ENCODE results near the gene KIAA1217.
"Not testable (repeated sequence)": the region's sequence is repeated elsewhere in the genome, so short reads cannot be mapped to it uniquely, and the experiment has no call there.

The KIAA1217 gene

GRCh38 chr10:24344695-24345463 is 135.9 kb downstream of the KIAA1217 start:
- H3K27me3 ChIP-seq (ENCODE audit: insufficient read depth, low read length): no peaks in the 10 kb centered on the region
- H3K36me3 ChIP-seq (ENCODE audit: insufficient read depth, low read length): no peaks in the 10 kb centered on the region
- H3K9me3 ChIP-seq (ENCODE audit: low read length): no peaks in the 10 kb centered on the region
- H3K4me1 ChIP-seq (ENCODE audit: insufficient read depth, low read length): no peaks in the 10 kb centered on the region
- H2AFZ ChIP-seq (ENCODE audit: low read depth, low read length): no peak overlapping the region
- H3K4me3 ChIP-seq (ENCODE audit: low read length): no peak overlapping the region

DNA sequence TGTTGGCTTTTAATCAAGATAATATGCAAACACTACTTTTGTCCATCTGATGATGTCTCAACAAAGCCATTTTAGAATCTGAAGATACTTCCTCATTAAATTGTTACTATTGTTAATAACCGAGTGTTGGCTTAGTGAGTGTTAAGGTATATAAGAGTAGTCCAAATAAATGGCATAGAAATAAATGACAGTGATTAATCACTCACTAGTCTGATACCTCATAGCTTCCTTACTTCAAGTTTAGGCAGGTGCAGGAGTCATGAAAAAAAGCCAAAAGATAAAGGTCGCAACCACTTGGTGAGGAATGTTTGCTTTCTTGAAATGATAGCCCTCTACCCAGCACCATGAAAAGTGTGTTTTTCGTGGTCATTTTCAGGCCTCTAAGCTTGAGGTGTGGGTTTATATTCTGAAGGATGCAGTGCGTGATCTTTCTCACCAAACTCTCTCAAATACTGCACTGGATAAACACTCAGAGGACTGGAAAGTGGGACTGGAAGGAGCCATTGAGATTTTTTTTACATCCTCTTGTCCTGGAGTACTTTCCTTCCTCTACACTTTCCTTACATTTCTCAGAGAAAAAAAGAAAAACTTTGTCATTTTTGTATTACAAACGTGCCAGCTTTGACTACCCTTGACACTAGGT is 138.1 kb downstream of the KIAA1217 start:
- peaks cover 4% of the 10 kb centered on the region for H3K4me1 ChIP-seq (ENCODE audit: insufficient read depth, low read length)
- H3K4me3 ChIP-seq (ENCODE audit: low read length): no peak overlapping the region
- no peaks in the 10 kb centered on the region for H3K36me3 ChIP-seq (ENCODE audit: insufficient read depth, low read length)
- H3K27me3 ChIP-seq (ENCODE audit: insufficient read depth, low read length): no peaks in the 10 kb centered on the region
- H2AFZ ChIP-seq (ENCODE audit: low read depth, low read length): no peak overlapping the region
- H3K9me3 ChIP-seq (ENCODE audit: low read length): no peaks in the 10 kb centered on the region

GRCh38 chr10:24349379-24350001 is 140.6 kb downstream of the KIAA1217 start:
- no peaks in the 10 kb centered on the region for H3K9me3 ChIP-seq (ENCODE audit: low read length)
- H3K4me1 ChIP-seq (ENCODE audit: insufficient read depth, low read length): peaks cover 6% of the 10 kb centered on the region

GRCh38 chr10:24350070-24350921 is 141.4 kb downstream of the KIAA1217 start:
- Histone ChIP-seq H3K9me3 (ENCODE audit: low read length) (no peaks in the 10 kb centered on the region), H3K36me3 (ENCODE audit: insufficient read depth, low read length) (no peaks in the 10 kb centered on the region), H2AFZ (ENCODE audit: low read depth, low read length) (no peak overlapping the region), H3K27me3 (ENCODE audit: insufficient read depth, low read length) (no peaks in the 10 kb centered on the region), H3K4me1 (ENCODE audit: insufficient read depth, low read length) (peaks cover 6% of the 10 kb centered on the region), H3K4me3 (ENCODE audit: low read length) (no peak overlapping the region)

More at GRCh38 chr10:24349379-24350001, 140.6 kb downstream of the KIAA1217 start:
- H3K36me3 ChIP-seq (ENCODE audit: insufficient read depth, low read length): no peaks in the 10 kb centered on the region
- H3K4me3 ChIP-seq (ENCODE audit: low read length): no peak overlapping the region
- no peak overlapping the region for H2AFZ ChIP-seq (ENCODE audit: low read depth, low read length)
- H3K27me3 ChIP-seq (ENCODE audit: insufficient read depth, low read length): no peaks in the 10 kb centered on the region

- H3K4me3 ChIP-seq (ENCODE audit: low read length): not testable (repeated sequence)
Observed at GRCh38 chr10:24350922-24351225, 141.9 kb downstream of the KIAA1217 start.

DNA sequence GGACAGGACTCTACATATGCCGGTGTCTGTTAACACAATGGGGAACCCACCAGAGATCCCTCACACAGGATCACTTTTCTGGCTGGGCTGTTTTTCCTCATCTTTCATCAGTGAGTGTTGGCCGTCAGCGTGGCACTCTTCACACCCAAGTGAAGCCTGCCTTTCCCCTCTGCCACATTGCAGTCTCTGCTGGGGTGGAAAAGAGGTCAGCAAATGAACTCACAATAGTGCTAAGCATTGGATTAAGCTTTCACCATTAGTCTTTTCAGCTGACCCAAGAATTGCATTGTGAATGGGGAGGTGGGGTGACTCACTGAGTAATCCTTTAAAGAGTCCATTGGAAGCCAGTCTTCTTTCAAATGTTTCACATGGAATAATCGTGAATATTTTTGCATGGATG is 143.0 kb downstream of the KIAA1217 start:
- Histone ChIP-seq H3K4me3 (ENCODE audit: low read length) (no peak overlapping the region), H3K4me1 (ENCODE audit: insufficient read depth, low read length) (peaks cover 8% of the 10 kb centered on the region), H3K9me3 (ENCODE audit: low read length) (no peaks in the 10 kb centered on the region), H2AFZ (ENCODE audit: low read depth, low read length) (no peak overlapping the region), H3K27me3 (ENCODE audit: insufficient read depth, low read length) (no peaks in the 10 kb centered on the region), H3K36me3 (ENCODE audit: insufficient read depth, low read length) (no peaks in the 10 kb centered on the region)

More at GRCh38 chr10:24350922-24351225, 141.9 kb downstream of the KIAA1217 start:
- not testable (repeated sequence) for H3K4me1 ChIP-seq (ENCODE audit: insufficient read depth, low read length); H3K27me3 ChIP-seq (ENCODE audit: insufficient read depth, low read length); H3K9me3 ChIP-seq (ENCODE audit: low read length); H2AFZ ChIP-seq (ENCODE audit: low read depth, low read length); H3K36me3 ChIP-seq (ENCODE audit: insufficient read depth, low read length)

GRCh38 chr10:24352399-24352798 is 143.5 kb downstream of the KIAA1217 start:
- no peaks in the 10 kb centered on the region for H3K27me3 ChIP-seq (ENCODE audit: insufficient read depth, low read length)
- peaks cover 12% of the 10 kb centered on the region for H3K4me1 ChIP-seq (ENCODE audit: insufficient read depth, low read length)
- H3K4me3 ChIP-seq (ENCODE audit: low read length): no peak overlapping the region
- no peaks in the 10 kb centered on the region for H3K9me3 ChIP-seq (ENCODE audit: low read length)
- H2AFZ ChIP-seq (ENCODE audit: low read depth, low read length): no peak overlapping the region
- H3K36me3 ChIP-seq (ENCODE audit: insufficient read depth, low read length): no peaks in the 10 kb centered on the region

- Histone ChIP-seq H3K9me3 (ENCODE audit: low read length) (no peaks in the 10 kb centered on the region), H3K4me1 (ENCODE audit: insufficient read depth, low read length) (peaks cover 20% of the 10 kb centered on the region), H3K27me3 (ENCODE audit: insufficient read depth, low read length) (no peaks in the 10 kb centered on the region)
Observed at GRCh38 chr10:24353319-24353718, 144.4 kb downstream of the KIAA1217 start.

DNA sequence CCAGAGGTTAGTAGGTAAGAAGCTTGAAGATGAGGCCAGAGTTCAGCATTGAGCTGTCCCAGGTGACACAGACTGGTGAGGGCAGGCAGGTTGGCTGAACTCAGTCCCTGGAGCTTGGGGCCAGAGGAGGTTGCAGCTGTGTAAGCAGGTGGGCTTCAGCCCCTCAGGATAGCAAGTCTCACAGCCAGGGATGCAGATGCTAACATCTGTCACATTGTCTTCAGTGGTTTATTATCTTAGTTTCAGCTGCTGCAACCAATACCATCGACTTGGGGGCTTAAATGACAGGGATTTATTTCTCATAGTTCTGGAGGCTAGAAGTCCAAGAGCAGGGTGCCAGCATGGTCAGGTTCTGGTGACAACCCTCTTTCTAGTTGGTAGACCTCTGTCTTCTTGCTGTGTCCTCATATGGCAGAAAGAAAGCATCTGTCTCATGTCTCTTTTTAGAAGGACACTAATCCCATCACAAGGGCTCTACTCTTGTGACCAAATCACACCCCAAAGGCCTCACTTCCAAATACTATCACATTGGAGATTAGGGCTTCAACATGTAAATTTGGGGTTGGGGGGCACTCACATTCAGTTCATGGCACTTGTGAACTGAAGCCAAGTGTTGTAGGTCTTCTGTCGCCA is 146.2 kb downstream of the KIAA1217 start:
- no peaks in the 10 kb centered on the region for H3K27me3 ChIP-seq (ENCODE audit: insufficient read depth, low read length)
- no peak overlapping the region for H3K4me3 ChIP-seq (ENCODE audit: low read length)
- H3K9me3 ChIP-seq (ENCODE audit: low read length): no peaks in the 10 kb centered on the region
- H3K4me1 ChIP-seq (ENCODE audit: insufficient read depth, low read length): peaks cover 20% of the 10 kb centered on the region
- H3K36me3 ChIP-seq (ENCODE audit: insufficient read depth, low read length): no peaks in the 10 kb centered on the region
- no peak overlapping the region for H2AFZ ChIP-seq (ENCODE audit: low read depth, low read length)

More at GRCh38 chr10:24353319-24353718, 144.4 kb downstream of the KIAA1217 start:
- Histone ChIP-seq H3K4me3 (ENCODE audit: low read length) (no peak overlapping the region), H2AFZ (ENCODE audit: low read depth, low read length) (no peak overlapping the region), H3K36me3 (ENCODE audit: insufficient read depth, low read length) (no peaks in the 10 kb centered on the region)

DNA sequence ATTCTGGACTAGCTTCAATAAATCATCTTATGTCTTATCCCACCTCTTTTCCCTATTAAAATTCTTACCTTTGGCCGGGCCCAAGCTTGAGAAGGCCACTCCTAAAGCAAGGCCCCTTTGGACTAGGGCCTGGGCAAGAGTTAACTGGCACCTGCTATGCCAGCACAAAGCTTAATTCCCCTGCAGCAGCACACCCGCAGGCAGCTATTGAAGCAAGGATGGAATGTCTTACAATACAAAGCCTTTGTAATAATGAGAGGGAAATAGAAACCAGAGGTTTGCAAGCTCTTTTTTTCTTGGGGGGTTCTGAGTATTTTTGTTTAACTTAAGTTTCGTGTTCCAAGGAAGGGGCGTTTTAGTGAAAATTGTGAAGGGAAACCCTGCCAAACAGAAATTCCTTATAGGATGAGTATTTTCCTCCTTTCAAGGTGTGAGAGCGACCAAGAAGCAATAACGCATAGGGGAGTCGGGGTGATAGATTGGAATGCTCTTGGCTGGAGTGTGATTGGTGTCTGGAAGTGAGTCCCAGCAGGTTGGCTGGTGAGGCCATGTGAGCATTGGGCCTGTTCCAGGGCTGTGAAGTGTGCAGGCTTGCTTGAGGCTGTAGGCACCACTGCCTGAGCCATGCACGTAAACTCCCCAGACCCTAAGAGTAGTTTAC is 148.5 kb downstream of the KIAA1217 start:
- Histone ChIP-seq H2AFZ (ENCODE audit: low read depth, low read length) (no peak overlapping the region), H3K36me3 (ENCODE audit: insufficient read depth, low read length) (no peaks in the 10 kb centered on the region), H3K9me3 (ENCODE audit: low read length) (no peaks in the 10 kb centered on the region), H3K27me3 (ENCODE audit: insufficient read depth, low read length) (no peaks in the 10 kb centered on the region), H3K4me1 (ENCODE audit: insufficient read depth, low read length) (peaks cover 14% of the 10 kb centered on the region), H3K4me3 (ENCODE audit: low read length) (no peak overlapping the region)

DNA sequence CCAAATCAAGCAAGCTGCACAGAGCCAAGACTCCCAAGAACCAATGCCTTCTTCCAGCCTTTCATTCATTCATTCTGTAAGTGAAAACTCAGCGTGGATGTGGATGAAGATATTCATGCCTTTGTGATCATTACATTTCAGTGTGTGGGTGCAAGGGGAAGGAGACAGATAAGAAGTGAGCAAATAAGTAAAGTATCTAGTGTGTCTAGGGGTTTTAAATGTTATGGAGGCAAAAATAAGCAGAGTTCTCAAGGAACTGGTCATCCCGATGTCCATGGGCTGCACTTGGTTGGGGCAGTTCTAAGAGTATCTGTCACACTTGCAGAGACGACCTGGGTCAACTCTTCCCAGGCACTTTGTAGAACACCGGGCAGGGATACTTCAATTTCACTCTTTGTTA is 149.1 kb downstream of the KIAA1217 start:
- H3K27me3 ChIP-seq (ENCODE audit: insufficient read depth, low read length): no peaks in the 10 kb centered on the region
- H3K4me1 ChIP-seq (ENCODE audit: insufficient read depth, low read length): peaks cover 14% of the 10 kb centered on the region
- no peak overlapping the region for H2AFZ ChIP-seq (ENCODE audit: low read depth, low read length)
- H3K9me3 ChIP-seq (ENCODE audit: low read length): no peaks in the 10 kb centered on the region
- no peaks in the 10 kb centered on the region for H3K36me3 ChIP-seq (ENCODE audit: insufficient read depth, low read length)
- no peak overlapping the region for H3K4me3 ChIP-seq (ENCODE audit: low read length)
